OCI-M1 (cell line): ENCODE measurements around the gene ANKRD16.
"Not testable (repeated sequence)": the region's sequence is repeated elsewhere in the genome, so short reads cannot be mapped to it uniquely, and the experiment has no call there.

Source experiments
- DNase-seq: peaks from one replicate; lab custom pipeline; 2025; lab: John Stamatoyannopoulos, UW

ANKRD16 gene

GRCh38 chr10:5876181-5876768 is 13.4 kb downstream of the ANKRD16 start:
- no peak for DNase-seq

GRCh38 chr10:5873515-5873995 is 16.1 kb downstream of the ANKRD16 start:
- DNase-seq: peak; percentile 88

- DNase-seq: no peak
Measured at GRCh38 chr10:5871596-5871995, 18.1 kb downstream of the ANKRD16 start.

- DNase-seq: no peak
Measured at GRCh38 chr10:5869156-5869555, 20.5 kb downstream of the ANKRD16 start.

GRCh38 chr10:5868383-5868782 is 21.3 kb downstream of the ANKRD16 start:
- DNase-seq: not testable (repeated sequence)

- peak; percentile 66 for DNase-seq
Measured at GRCh38 chr10:5867091-5867615, 22.5 kb downstream of the ANKRD16 start.

GRCh38 chr10:5866451-5867081 is 23.1 kb downstream of the ANKRD16 start:
- peak; percentile 62 for DNase-seq

- not testable (repeated sequence) for DNase-seq
Measured at GRCh38 chr10:5862981-5863685, 26.6 kb downstream of the ANKRD16 start.

GRCh38 chr10:5862360-5862961 is 27.2 kb downstream of the ANKRD16 start:
- no peak for DNase-seq

GRCh38 chr10:5860066-5860465 is 29.6 kb downstream of the ANKRD16 start:
- DNase-seq: no peak

GRCh38 chr10:5858811-5859210 is 30.9 kb downstream of the ANKRD16 start:
- DNase-seq: no peak

- no peak for DNase-seq
Measured at GRCh38 chr10:5856701-5857004, 33.0 kb downstream of the ANKRD16 start.

- DNase-seq: no peak
Measured at GRCh38 chr10:5855979-5856700, 33.6 kb downstream of the ANKRD16 start.

GRCh38 chr10:5854131-5854475 is 35.6 kb downstream of the ANKRD16 start:
- no peak for DNase-seq

GRCh38 chr10:5846667-5847066 is 43.0 kb downstream of the ANKRD16 start:
- not testable (repeated sequence) for DNase-seq

- no peak for DNase-seq
Measured at GRCh38 chr10:5844345-5845055, 45.2 kb downstream of the ANKRD16 start.

GRCh38 chr10:5843686-5844344 is 45.9 kb downstream of the ANKRD16 start:
- DNase-seq: peak; percentile 34

GRCh38 chr10:5841965-5842364 is 47.7 kb downstream of the ANKRD16 start:
- no peak for DNase-seq

GRCh38 chr10:5840314-5841307 is 49.1 kb downstream of the ANKRD16 start:
- DNase-seq: no peak

GRCh38 chr10:5836181-5836580 is 53.5 kb downstream of the ANKRD16 start:
- not testable (repeated sequence) for DNase-seq
